Stimulated activated CD8-positive, alpha-beta memory T cell treated with anti-CD3 and anti-CD28 coated beads, Interleukin-4, amount 100 ng/mL, for 1 hour (primary cell): Measurements from ENCODE around the gene LDOC1.
"Not testable (repeated sequence)": the region's sequence is repeated elsewhere in the genome, so short reads cannot be mapped to it uniquely, and the experiment has no call there.

ENCODE experiments used
- DNase-seq, 2 donors: peaks; one replicate each; pipeline ENCODE4 v3.0.0-alpha.2; 2020; ENCODE audit warnings: low read depth in 2 of 2, low spot score in 1 of 2

LDOC1 gene

DNA sequence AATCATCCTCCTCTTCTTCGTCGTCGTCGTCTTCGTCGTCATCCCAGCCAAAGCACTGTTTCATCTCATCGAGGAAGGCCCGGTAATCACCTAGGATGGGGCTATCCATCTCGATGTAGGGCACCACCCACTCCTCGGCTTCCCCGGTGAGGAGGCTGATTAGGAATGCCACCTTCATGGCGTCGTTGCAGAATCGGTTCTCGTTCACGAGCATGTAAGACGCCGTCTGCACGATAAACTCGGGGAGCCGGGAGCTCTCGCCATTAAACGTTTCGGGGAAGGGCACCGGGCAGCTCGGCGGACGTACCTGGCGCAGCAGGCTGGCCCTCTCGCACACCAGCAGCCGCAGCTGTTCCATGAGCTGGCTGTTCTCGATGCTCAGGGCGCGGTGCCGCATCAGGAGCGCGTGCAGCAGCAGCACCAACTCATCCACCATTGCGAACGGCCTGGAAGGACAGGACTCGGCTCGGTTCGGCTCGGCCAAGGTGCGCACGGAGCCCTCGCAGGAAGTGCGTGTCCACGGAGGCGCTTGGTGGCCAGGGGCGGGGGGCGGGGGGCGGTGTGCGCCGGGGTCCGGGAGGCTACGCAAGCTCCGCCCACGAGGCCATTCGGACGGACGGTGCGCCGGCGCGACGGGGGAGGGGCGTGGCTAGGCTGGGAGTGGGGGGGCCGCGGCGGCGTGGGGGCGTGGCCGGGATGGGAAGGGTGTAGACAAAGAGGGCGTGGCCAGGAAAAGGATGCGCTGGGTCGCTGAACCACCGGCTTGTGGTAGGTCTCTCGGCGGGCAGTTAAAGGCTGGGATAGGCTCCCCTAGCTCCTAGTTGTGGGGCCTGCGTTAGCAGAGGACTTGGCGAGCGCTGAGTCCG, at the start of gene LDOC1:
LDOC1 (minus strand) TSS at position 544 of the 866 bp plus-strand sequence; CDS start at position 436, 108 bp downstream.
- peak; percentile 28 to 33 for DNase-seq

DNA sequence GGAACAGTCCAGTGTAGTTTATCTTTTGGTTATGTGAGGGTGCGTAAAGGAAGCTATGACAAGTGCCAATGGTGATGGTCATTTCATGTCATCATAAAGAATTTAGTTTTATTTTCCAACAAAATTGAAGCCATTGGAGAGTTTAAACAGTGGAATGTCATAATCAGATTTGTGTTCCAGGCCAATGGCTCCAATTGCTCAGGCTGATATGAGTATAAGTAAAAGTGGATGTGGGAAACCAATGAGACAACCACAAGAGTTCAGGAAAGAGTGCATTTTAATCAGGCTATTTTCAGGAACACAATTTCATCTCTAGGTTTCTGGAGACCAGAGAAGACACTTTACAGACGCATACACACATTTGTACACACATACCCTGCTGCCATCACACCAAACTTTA, 44.7 kb upstream of the LDOC1 start:
- DNase-seq, result no peak

DNA sequence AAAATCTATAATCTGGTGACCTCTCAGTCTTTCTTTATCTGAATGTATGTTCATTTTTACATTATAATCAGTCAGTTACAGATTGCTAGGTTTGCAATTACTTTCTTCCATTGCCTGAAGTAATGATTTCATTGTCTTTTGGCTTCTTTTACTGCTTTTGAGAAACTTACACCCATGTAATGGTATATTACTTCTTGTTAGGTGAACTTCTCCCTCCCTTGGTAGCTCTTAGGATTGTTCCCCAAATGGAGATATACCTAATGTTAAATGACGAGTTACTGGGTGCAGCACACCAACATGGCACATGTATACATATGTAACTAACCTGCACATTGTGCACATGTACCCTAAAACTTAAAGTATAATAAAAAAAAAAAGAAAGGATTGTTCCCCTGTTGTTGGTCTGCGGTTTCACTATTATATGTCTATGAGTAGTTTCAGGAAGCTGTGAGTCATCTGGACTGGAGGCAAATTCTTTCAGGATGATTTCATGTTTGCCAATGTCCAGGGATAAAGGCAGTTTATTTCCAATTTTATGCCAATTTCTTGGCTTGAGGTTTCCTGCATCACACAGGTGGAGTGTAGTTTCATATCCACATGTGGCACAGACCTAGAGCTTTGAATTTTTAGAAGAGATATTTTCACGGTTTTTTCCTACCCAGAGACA, 43.5 kb upstream of the LDOC1 start:
- no peak for DNase-seq

DNA sequence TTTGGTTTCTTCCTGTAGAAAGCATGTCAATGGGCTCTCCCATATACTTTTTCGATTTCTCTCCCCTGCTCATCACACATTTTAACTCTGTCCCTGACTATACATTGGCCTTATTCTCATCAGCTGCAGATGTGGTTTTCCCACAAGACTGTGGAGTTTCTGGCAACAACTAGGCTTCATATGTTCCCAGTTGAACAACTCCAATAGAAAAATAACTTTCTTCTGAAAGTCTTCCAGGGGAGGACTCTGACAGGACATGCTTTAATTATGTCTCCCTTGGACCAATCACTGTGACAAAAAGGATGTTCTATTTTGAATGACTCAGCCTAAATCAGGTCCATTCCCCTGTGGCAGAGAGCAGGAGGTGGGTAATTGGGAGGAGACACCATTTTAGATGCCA, 37.3 kb upstream of the LDOC1 start:
- DNase-seq, result no peak

DNA sequence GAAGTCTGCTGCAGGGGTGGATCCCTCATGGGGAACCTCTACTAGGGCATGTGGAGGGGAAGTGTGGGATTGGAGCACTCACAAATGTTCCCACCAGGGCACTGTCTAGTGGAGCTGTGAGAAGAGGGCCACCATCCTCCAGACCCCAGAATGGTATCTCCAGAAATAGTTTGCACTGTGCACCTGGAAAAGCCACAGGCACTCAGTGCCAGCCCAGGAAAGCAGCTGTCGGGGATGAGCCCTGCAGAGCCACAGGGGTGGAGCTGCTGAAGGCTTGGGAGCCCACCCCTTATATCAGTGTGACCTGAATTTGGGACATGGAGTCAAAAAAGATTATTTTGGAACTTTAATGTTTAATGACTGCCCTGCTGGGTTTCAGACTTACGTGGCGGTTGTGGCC, 25.0 kb upstream of the LDOC1 start:
- DNase-seq, result no peak

DNA sequence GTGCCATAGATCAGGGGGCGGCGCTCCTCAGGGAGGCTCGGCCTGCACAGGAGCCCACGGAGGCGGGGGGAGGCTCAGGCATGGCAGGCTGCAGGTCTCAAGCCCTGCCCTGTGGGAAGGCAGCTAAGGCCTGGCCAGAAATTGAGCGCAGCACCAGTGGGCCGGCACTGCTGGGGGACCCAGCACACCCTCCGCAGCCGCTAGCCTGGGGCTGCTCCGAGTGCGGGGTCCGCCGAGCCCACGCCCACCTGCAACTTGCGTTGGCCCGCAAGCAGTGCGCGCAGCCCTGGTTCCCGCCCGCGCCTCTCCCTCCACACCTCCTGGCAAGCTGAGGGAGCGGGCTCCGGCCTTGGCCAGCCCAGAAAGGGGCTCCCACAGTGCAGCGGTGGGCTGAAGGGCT, 11.6 kb upstream of the LDOC1 start:
- not testable (repeated sequence) for DNase-seq

DNA sequence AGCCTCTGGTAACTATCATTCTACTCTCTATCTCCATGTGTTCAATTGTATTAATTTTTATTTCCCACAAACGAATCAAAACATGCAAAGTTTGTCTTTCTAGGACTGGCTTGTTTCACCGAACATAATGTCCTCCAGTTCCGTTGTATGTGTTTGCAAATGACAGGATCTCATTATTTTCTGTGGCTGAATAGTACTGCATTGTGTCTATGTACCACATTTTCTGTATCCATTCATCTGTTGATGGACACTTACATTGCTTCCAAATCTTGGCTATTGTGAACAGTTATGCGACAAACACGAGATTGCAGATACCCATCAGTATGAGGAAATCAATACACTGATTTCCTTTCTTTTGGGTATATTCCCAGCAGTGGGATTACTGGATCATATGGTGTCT, 8.4 kb upstream of the LDOC1 start:
- no peak for DNase-seq

DNA sequence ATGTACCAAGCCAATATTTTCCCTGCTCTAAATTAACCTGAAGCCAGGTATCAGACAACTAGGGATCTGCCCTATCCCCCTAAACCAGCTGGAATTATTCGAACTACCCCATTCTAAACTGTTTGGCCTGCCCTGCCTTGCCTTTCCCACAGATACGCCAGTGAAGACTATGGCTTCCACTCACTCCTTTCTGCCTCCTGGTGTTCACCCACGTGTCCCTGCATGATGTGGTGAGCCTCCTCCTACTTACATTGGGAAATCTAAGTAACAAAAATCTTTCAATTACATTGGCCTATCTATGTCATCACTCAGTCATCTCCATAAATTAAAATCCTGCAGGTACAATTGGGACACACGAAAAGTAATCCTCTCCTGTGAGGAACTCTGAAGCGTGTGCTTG, 6.1 kb upstream of the LDOC1 start:
- DNase-seq, result no peak

DNA sequence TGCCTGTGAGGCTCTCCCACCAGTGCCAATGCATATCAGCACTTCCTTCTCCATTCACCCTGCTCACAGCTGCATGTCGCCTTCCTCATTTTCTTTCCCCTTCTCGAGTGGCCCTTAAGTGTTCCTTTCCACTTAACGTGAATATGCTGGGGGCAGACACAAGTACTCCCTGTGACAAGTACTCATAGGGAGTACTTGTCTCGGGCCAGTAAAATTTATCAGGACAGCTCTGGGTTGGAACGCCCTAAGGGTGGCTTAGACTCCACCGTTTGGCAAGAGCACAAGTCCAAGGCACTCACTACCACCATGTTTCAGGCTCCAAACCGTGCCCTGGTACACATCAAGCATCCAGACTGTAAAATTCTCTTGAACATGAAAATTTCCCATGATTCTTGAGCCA, 3.9 kb upstream of the LDOC1 start:
- no peak for DNase-seq

DNA sequence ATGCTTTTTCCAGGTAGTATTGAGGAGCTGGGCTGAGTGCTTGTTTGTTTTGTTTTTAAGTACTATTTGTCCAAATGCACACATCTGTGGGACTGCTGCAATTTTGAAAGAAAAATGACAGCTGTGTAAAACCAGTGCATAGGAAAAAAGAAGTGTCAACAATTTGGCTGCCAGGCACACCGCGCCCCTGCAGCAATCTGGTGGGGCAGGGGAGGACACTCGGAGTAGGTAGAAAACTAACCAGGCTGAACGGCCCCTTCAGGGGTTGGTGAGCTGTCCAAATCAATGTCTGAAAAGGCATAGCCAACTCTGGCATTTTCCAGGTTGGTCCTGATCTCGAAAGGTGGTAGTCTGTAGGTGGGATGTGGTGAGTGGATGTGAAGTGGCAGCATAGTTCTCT, 1.1 kb downstream of the LDOC1 start:
- no peak for DNase-seq

DNA sequence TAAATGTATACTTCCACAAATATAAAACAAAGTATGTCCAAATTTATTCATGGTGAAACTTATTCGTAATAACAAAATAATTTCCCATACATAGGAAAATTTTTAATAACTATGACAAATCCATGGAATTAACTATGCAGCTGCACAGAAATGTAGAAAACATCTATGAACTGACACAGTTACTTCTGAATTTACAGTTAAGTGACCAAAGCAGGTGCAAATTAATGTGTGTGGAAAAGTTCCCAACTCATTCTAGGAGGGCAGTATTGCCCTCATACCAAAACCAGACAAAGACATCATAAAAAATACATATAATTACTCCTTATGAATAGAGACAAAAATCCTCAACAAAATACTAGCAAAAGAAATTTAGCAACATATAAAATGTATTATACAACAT, 12.5 kb downstream of the LDOC1 start:
- no peak for DNase-seq

DNA sequence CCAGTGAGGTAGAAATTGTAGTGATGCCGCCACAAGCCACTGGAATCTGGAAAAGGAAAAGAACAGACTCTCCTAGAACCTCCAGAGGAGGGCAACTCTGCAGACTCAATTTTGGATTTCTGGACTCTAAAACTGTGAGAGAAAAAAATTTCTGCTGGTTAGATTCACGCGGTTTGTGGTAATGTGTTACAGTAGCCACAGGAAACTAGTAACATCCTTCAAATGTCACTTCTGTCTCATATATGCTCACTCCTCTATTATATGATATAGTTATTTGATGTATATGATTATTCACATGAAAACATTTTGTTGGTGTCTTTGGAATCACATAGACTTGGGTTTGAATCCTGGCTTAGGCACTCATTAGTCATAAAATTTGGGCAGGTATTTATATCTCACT, 18.8 kb downstream of the LDOC1 start:
- DNase-seq, result no peak

DNA sequence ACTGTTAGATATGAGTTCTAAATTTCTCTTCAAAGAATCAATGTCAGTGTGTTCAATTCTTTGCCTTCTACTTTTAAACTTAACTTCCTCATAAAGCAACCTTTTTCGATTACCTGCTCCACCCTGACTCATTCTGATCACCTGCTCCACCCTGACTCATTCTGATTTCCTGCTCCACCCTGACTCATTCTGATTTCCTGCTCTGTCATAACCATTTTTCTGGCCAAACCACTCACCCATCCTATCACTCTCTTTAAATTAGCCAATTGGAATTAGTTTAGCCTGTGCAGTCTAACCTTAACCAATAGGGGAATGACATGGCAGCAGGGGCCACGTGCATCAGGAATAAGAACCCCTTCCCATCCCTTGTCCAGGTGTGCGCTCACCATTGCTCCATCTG, 21.7 kb downstream of the LDOC1 start:
- not testable (repeated sequence) for DNase-seq

DNA sequence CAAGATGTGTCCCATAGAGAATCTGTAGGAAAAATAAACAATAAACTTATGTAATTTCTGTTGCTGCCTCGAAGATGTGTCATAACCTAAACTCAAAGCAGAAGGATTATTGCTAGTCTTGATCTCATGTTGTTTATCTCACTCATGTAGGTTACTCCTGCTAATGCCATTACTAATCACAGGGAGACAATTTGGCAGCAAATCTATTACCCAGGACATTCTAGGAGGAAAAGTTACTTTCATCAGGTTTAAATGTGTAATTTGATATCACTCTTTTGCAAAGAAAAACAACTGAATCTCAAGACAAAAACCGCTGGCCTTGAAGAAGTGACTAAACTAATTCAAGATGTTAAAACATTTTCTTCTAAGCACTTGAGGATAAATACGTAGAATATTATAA, 34.0 kb downstream of the LDOC1 start:
- no peak for DNase-seq

DNA sequence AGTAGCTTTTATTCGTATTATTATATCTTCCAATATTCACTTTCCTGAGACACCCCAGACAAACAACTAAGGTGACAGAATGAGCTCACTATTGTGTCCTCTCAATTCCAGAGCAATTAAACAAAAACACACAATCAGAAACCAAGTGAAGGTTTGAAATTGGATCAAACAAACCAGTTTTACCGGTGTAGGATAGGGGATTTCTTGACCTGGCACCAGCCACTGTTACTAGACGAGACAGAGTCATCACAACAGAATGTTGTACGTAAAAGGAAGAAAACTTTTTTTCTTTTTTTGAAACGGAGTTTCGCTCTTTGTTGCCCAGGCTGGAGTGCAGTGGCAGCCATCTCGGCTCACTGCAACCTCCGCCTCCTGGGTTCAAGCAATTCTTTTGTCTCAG, 43.7 kb downstream of the LDOC1 start:
- DNase-seq, result no peak

DNA sequence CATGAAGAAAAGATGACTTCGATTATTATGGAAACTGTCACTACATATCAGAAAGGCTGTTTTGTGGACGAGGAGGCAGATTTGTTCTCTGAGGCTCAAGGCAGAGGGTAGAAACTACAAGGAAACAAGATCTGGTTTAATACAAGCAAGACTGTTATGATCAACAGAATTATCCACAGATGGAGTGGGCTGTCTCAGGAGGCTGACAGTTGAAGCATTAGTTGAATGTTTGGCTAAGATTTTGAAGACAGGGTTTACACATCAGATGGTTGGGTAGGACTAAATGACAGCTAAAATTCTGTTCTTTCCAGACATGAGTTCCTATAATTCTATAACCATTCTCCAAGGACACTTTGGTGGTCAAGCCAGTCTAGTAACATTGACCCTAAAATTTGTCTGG, 49.8 kb downstream of the LDOC1 start:
- no peak for DNase-seq
